ENCODE measurements around the gene GPHN.
"Not testable (repeated sequence)": the region's sequence is repeated elsewhere in the genome, so short reads cannot be mapped to it uniquely, and the experiment has no call there.

Gene GPHN

GRCh38 chr14:66815687-66816086 is 307.7 kb downstream of the GPHN start:
- DNase-seq = no peak

GRCh38 chr14:66824251-66824650 is 316.3 kb downstream of the GPHN start:
- DNase-seq = no peak

GRCh38 chr14:66827182-66827581 is 319.2 kb downstream of the GPHN start:
- DNase-seq = no peak

GRCh38 chr14:66831173-66831572 is 323.2 kb downstream of the GPHN start:
- DNase-seq = no peak

- DNase-seq = no peak
Measured at GRCh38 chr14:66833816-66834215, 325.9 kb downstream of the GPHN start.

GRCh38 chr14:66837436-66837835 is 329.5 kb downstream of the GPHN start:
- DNase-seq = not testable (repeated sequence)

- DNase-seq = no peak
Measured at GRCh38 chr14:66842911-66843512, 335.1 kb downstream of the GPHN start.

- no peak for DNase-seq
Measured at GRCh38 chr14:66850258-66850888, 342.4 kb downstream of the GPHN start.

- DNase-seq = no peak
Measured at GRCh38 chr14:66853311-66853710, 345.4 kb downstream of the GPHN start.

GRCh38 chr14:66857867-66858266 is 349.9 kb downstream of the GPHN start:
- DNase-seq = no peak

- no peak for DNase-seq
Measured at GRCh38 chr14:66859063-66859671, 351.2 kb downstream of the GPHN start.

GRCh38 chr14:66881596-66881995 is 373.6 kb downstream of the GPHN start:
- DNase-seq = no peak

GRCh38 chr14:66884149-66884548 is 376.2 kb downstream of the GPHN start:
- DNase-seq = no peak

GRCh38 chr14:66900719-66901118 is 392.8 kb downstream of the GPHN start:
- DNase-seq = no peak

- no peak for DNase-seq
Measured at GRCh38 chr14:66910311-66910840, 402.4 kb downstream of the GPHN start.

GRCh38 chr14:66916421-66916820 is 408.5 kb downstream of the GPHN start:
- no peak for DNase-seq

GRCh38 chr14:66918527-66918926 is 410.6 kb downstream of the GPHN start:
- DNase-seq = no peak

GRCh38 chr14:66920196-66920595 is 412.2 kb downstream of the GPHN start:
- no peak for DNase-seq

- DNase-seq = no peak
Measured at GRCh38 chr14:66923251-66923650, 415.3 kb downstream of the GPHN start.

- no peak for DNase-seq
Measured at GRCh38 chr14:66939409-66939808, 431.5 kb downstream of the GPHN start.

- no peak for DNase-seq
Measured at GRCh38 chr14:66944872-66945271, 436.9 kb downstream of the GPHN start.

GRCh38 chr14:66955159-66955558 is 447.2 kb downstream of the GPHN start:
- no peak for DNase-seq

- DNase-seq = no peak
Measured at GRCh38 chr14:66959437-66960050, 451.6 kb downstream of the GPHN start.

GRCh38 chr14:66965831-66966230 is 457.9 kb downstream of the GPHN start:
- DNase-seq = no peak
